Measurements from ENCODE around the gene KDM1A. TPM values are rescaled to one million over a fixed set of nuclear protein-coding genes. Genes with fewer than 3 reads are reported as not detected.
A peak's percentile ranks its signal among the peaks of the same experiment; 100 is the strongest.
"Not testable (repeated sequence)": the region's sequence is repeated elsewhere in the genome, so short reads cannot be mapped to it uniquely, and the experiment has no call there.

Gene KDM1A
- total RNA-seq, 1 donor from 2014 or later: 89.9 TPM

DNA sequence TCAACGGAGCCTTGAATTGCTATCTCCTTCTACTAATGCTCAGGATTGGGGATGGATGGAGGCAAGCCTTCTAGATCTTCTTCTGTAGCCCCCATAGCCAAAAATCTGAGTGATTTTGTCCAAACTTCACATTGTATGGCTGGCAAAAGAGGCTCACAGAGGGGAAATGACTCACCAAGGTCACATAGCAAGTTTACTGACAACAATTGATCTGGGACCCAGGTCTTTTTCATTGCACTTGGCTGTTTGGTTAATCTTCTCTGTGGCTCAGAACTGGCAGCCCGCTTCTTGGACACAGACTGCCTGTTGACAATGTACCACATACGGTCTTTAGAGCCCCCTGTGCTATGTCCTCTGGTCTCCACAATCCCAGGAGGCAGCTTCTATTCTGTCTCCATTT is 43.6 kb upstream of the KDM1A start:
- no peak overlapping the region for H3K4me3 Mint-ChIP-seq (ENCODE audit: unreplicated experiment)

DNA sequence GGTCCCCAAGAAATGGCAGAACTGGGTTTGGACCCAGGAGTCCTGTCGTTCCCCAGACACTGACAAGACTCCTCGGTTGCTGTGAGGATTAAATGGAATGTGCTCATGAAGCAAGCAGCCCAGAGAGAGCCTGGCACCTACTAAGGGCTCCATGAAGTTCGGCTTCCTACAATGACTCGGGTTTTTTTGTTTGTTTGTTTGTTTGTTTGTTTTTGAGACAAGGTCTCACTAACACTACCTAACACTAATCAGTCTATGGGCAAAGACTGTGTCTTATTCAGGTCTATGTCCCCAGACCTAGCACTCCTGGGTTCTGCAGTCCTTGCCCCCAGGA is 43.2 kb upstream of the KDM1A start:
- Mint-ChIP-seq H3K27ac (ENCODE audit: unreplicated experiment) (peak overlapping the region; percentile 20), H3K27me3 (ENCODE audit: low read depth) (no peaks in the 10 kb centered on the region), H3K4me3 (ENCODE audit: unreplicated experiment) (no peak overlapping the region), H3K4me1 (ENCODE audit: low read depth) (peaks cover 18% of the 10 kb centered on the region), H3K9me3 (ENCODE audit: low read depth) (no peaks in the 10 kb centered on the region), H3K36me3 (ENCODE audit: low read depth) (no peaks in the 10 kb centered on the region)
- TF ChIP-seq, protein P1, sequence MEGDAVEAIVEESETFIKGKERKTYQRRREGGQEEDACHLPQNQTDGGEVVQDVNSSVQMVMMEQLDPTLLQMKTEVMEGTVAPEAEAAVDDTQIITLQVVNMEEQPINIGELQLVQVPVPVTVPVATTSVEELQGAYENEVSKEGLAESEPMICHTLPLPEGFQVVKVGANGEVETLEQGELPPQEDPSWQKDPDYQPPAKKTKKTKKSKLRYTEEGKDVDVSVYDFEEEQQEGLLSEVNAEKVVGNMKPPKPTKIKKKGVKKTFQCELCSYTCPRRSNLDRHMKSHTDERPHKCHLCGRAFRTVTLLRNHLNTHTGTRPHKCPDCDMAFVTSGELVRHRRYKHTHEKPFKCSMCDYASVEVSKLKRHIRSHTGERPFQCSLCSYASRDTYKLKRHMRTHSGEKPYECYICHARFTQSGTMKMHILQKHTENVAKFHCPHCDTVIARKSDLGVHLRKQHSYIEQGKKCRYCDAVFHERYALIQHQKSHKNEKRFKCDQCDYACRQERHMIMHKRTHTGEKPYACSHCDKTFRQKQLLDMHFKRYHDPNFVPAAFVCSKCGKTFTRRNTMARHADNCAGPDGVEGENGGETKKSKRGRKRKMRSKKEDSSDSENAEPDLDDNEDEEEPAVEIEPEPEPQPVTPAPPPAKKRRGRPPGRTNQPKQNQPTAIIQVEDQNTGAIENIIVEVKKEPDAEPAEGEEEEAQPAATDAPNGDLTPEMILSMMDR (IDR thresholded peaks at IDR 0.05): no peak
- no peak for DNase-seq (ENCODE audit: low spot score)

More for the DNA sequence above, 43.6 kb upstream of the KDM1A start:
- Mint-ChIP-seq H3K36me3 (ENCODE audit: low read depth) (no peaks in the 10 kb centered on the region), H3K4me1 (ENCODE audit: low read depth) (peaks cover 18% of the 10 kb centered on the region), H3K9me3 (ENCODE audit: low read depth) (no peaks in the 10 kb centered on the region), H3K27me3 (ENCODE audit: low read depth) (no peaks in the 10 kb centered on the region), H3K27ac (ENCODE audit: unreplicated experiment) (no peak overlapping the region)
- TF ChIP-seq, protein P1 (IDR thresholded peaks at IDR 0.05): no peak
- DNase-seq (ENCODE audit: low spot score): no peak

DNA sequence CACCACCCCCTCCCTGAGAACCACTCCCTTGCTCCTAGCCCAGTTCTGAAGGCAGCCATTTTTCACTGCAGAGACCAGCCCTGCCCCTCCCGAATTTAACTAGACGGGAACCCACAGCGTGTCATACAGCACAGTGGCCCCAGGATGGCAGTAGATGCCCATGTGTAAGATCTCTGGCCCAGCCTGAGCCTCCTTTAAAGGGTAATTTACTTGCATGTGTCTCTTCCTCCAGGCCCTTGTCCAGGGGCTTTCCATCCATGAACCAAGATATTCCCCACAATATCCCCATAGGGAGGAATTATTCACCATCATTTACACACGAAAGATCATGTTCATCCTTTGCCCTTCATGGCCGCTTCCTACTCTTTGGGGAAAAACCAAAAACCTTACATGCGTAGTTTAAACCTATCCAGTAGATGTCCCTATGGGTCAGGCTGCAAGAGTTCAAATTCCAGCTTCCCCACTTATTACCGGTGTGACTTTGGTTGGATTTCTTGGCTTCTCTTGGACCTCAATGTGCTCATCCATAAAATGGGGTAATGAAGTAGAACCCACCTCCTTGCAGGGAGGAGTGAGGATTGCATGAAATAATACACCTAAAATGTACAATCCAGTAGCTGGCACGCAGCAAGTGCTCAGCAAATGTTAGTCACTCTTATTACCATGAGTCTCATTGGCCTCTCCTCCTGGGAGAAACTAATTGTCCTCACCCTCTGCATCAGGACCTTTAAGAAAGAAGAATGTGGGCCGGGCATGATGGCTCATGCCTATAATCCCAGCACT is 42.6 kb upstream of the KDM1A start:
- no peaks in the 10 kb centered on the region for H3K36me3 Mint-ChIP-seq (ENCODE audit: low read depth)
- TF ChIP-seq, protein P1 (IDR thresholded peaks at IDR 0.05): peak; percentile 93
- H3K9me3 Mint-ChIP-seq (ENCODE audit: low read depth): no peaks in the 10 kb centered on the region
- no peaks in the 10 kb centered on the region for H3K27me3 Mint-ChIP-seq (ENCODE audit: low read depth)
- DNase-seq (ENCODE audit: low spot score): no peak
- H3K27ac Mint-ChIP-seq (ENCODE audit: unreplicated experiment): peak overlapping the region; percentile 20
- H3K4me3 Mint-ChIP-seq (ENCODE audit: unreplicated experiment): no peak overlapping the region
- peaks cover 13% of the 10 kb centered on the region for H3K4me1 Mint-ChIP-seq (ENCODE audit: low read depth)

DNA sequence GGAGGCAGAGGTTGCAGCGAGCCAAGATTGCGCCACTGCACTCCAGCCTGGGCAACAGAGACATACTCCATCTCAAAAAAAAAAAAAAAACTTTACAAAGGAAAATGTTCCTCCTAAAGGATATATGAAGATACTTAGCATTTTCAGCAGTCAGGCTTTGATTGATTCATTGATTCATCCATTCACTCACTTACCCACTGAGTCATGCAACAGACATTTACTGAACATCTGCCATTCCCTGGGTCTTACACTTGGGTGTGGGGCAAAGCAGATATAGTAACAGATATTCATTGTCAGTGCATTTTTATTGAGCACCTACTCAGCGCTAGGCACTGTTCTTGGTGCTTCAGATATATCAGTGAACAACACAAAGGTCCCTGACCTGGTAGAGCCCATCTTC is 41.0 kb upstream of the KDM1A start:
- Mint-ChIP-seq H3K27me3 (ENCODE audit: low read depth) (no peaks in the 10 kb centered on the region), H3K9me3 (ENCODE audit: low read depth) (no peaks in the 10 kb centered on the region), H3K27ac (ENCODE audit: unreplicated experiment) (no peak overlapping the region), H3K36me3 (ENCODE audit: low read depth) (no peaks in the 10 kb centered on the region), H3K4me1 (ENCODE audit: low read depth) (peaks cover 11% of the 10 kb centered on the region), H3K4me3 (ENCODE audit: unreplicated experiment) (no peak overlapping the region)
- no peak for DNase-seq (ENCODE audit: low spot score)
- TF ChIP-seq, protein P1 (IDR thresholded peaks at IDR 0.05): no peak

DNA sequence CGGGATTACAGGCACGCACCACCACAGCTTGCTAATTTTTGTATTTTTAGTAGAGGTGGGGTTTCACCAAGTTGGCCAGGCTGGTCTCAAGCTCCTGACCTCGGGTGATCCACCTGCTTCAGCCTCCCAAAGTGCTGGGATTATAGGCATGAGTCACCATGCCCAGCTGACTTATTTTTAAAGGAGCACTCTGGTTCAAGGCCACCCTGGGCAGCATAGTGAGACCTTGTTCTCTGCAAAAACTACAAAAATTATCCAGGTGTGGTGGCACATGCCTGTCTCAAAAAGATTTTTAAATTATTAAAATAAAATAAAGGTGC is 38.8 kb upstream of the KDM1A start:
- H3K4me1 Mint-ChIP-seq (ENCODE audit: low read depth): peaks cover 11% of the 10 kb centered on the region

DNA sequence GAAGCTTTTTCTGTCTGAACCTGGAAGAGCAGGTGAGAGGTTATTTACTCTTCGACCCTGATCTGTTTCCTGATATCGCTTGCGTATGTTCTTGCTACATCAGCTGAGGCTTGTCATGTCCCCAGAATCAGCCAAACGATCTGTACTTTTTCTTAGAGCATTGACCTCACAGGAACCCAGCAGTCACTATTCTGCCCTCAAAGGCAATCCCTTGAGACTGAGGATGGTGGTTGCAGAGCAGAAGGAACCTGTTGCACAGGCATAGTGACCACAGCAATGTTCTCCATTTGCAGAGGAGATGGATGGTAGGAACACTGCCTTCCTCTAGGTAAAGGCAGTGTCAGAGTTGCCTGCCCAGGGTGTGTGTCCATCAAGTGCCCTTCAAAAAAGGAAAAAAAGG is 35.3 kb upstream of the KDM1A start:
- no peak overlapping the region for H3K4me3 Mint-ChIP-seq (ENCODE audit: unreplicated experiment)
- H3K4me1 Mint-ChIP-seq (ENCODE audit: low read depth): no peaks in the 10 kb centered on the region
- TF ChIP-seq, protein P1 (IDR thresholded peaks at IDR 0.05): no peak
- no peak for DNase-seq (ENCODE audit: low spot score)
- H3K36me3 Mint-ChIP-seq (ENCODE audit: low read depth): no peaks in the 10 kb centered on the region
- no peaks in the 10 kb centered on the region for H3K9me3 Mint-ChIP-seq (ENCODE audit: low read depth)
- H3K27me3 Mint-ChIP-seq (ENCODE audit: low read depth): no peaks in the 10 kb centered on the region
- no peak overlapping the region for H3K27ac Mint-ChIP-seq (ENCODE audit: unreplicated experiment)

More for the DNA sequence above, 38.8 kb upstream of the KDM1A start:
- not testable (repeated sequence) for H3K36me3 Mint-ChIP-seq (ENCODE audit: low read depth); DNase-seq (ENCODE audit: low spot score); H3K27me3 Mint-ChIP-seq (ENCODE audit: low read depth); H3K4me3 Mint-ChIP-seq (ENCODE audit: unreplicated experiment); H3K27ac Mint-ChIP-seq (ENCODE audit: unreplicated experiment); H3K9me3 Mint-ChIP-seq (ENCODE audit: low read depth)

DNA sequence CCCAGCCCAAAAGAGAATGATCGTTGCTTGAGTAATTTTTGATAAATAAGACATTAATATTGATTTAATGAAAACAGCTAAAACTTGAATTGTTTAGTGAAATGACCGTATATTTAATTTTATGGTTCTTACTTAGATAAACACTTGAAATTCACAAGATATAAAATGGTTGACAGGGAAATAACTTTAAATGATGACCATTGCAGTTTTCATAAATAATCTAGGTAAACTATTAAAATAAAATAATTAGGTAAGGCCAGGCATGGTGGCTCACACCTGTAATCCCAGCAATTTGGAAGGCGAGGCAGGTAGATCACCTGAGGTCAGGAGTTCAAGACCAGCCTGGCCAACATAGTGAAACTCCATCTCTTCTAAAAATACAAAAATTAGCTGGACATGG is 26.9 kb upstream of the KDM1A start:
- H3K27ac Mint-ChIP-seq (ENCODE audit: unreplicated experiment); H3K4me1 Mint-ChIP-seq (ENCODE audit: low read depth); H3K4me3 Mint-ChIP-seq (ENCODE audit: unreplicated experiment); H3K9me3 Mint-ChIP-seq (ENCODE audit: low read depth); H3K27me3 Mint-ChIP-seq (ENCODE audit: low read depth); DNase-seq (ENCODE audit: low spot score); H3K36me3 Mint-ChIP-seq (ENCODE audit: low read depth): not testable (repeated sequence)

DNA sequence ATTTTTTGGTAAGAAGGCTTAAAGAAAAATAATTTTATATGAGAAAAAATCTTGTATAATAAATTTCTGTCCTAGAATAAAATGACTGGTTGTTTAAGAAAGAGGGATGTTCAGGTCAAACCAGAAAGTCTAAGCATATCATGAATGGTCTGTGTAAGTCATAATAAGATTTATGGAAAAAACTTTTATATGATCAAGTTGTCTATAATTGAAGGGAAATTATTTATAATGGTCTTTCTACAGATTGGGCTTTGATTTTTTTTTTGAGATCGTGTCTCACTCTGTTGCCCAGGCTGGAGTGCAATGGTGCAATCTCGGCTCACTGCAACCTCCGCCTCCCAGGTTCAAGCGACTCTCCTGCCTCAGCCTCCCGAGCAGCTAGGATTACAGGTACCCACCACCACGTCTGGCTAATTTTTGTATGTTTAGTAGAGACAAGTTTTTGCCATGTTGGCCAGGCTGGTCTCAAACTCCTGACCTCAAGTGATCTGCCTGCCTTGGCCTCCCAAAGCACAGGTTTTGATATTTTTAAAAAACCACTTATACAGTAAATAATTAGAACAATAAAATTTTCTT is 26.0 kb upstream of the KDM1A start:
- not testable (repeated sequence) for H3K4me3 Mint-ChIP-seq (ENCODE audit: unreplicated experiment); H3K27me3 Mint-ChIP-seq (ENCODE audit: low read depth); DNase-seq (ENCODE audit: low spot score); H3K9me3 Mint-ChIP-seq (ENCODE audit: low read depth); H3K27ac Mint-ChIP-seq (ENCODE audit: unreplicated experiment); H3K4me1 Mint-ChIP-seq (ENCODE audit: low read depth); H3K36me3 Mint-ChIP-seq (ENCODE audit: low read depth)
